Activated CD4-positive, alpha-beta T cell treated with anti-CD3 and anti-CD28 coated beads, Interleukin-2, Interleukin-6, amounts not matched to agents 100 ng/mL and 50 ng/mL, durations not matched to agents 16 hours and 8 hours (primary cell): ENCODE results near the gene ARMH4.
"Not testable (repeated sequence)": the region's sequence is repeated elsewhere in the genome, so short reads cannot be mapped to it uniquely, and the experiment has no call there.

Source experiments
- DNase-seq: peaks from one replicate; pipeline ENCODE4 v3.0.0-alpha.2; 2020

The ARMH4 gene

GRCh38 chr14:58145936-58146335 lies 6.1 kb downstream of the ARMH4 start:
- DNase-seq = no peak

- no peak for DNase-seq
These were observed 8.9 kb downstream of the ARMH4 start for GRCh38 chr14:58143106-58143505.

GRCh38 chr14:58141893-58142292 lies 10.1 kb downstream of the ARMH4 start:
- DNase-seq = no peak

- DNase-seq = no peak
These were observed 13.1 kb downstream of the ARMH4 start for GRCh38 chr14:58138714-58139482.

- peak; percentile 4 for DNase-seq
These were observed 13.8 kb downstream of the ARMH4 start for GRCh38 chr14:58138031-58138713.

- DNase-seq = no peak
These were observed 18.3 kb downstream of the ARMH4 start for GRCh38 chr14:58133739-58134138.

- DNase-seq = no peak
These were observed 20.6 kb downstream of the ARMH4 start for GRCh38 chr14:58131386-58131785.

- no peak for DNase-seq
These were observed 21.8 kb downstream of the ARMH4 start for GRCh38 chr14:58130116-58130782.

GRCh38 chr14:58129208-58129607 lies 22.8 kb downstream of the ARMH4 start:
- no peak for DNase-seq

- DNase-seq = no peak
These were observed 23.6 kb downstream of the ARMH4 start for GRCh38 chr14:58128416-58128815.

GRCh38 chr14:58122546-58122945 lies 29.5 kb downstream of the ARMH4 start:
- DNase-seq = not testable (repeated sequence)

- DNase-seq = no peak
These were observed 30.4 kb downstream of the ARMH4 start for GRCh38 chr14:58121530-58122186.

- DNase-seq = no peak
These were observed 32.6 kb downstream of the ARMH4 start for GRCh38 chr14:58119381-58119780.

GRCh38 chr14:58118097-58118815 lies 33.8 kb downstream of the ARMH4 start:
- no peak for DNase-seq

- no peak for DNase-seq
These were observed 42.3 kb downstream of the ARMH4 start for GRCh38 chr14:58109744-58110143.

- DNase-seq = peak; percentile 19
These were observed 43.3 kb downstream of the ARMH4 start for GRCh38 chr14:58108717-58109116.

GRCh38 chr14:58107947-58108552 lies 44.0 kb downstream of the ARMH4 start:
- DNase-seq = peak; percentile 51

- DNase-seq = no peak
These were observed 45.0 kb downstream of the ARMH4 start for GRCh38 chr14:58107041-58107440.

GRCh38 chr14:58106446-58106845 lies 45.6 kb downstream of the ARMH4 start:
- DNase-seq = no peak

GRCh38 chr14:58104808-58105207 lies 47.2 kb downstream of the ARMH4 start:
- DNase-seq = no peak

- DNase-seq = no peak
These were observed 51.2 kb downstream of the ARMH4 start for GRCh38 chr14:58100735-58101368.

GRCh38 chr14:58099682-58100081 lies 52.3 kb downstream of the ARMH4 start:
- DNase-seq = no peak
